Activated CD8-positive, alpha-beta memory T cell treated with anti-CD3 and anti-CD28 coated beads for 48 hours (primary cell): ENCODE results near the gene IL1RAPL1.
"Not testable (repeated sequence)": the region's sequence is repeated elsewhere in the genome, so short reads cannot be mapped to it uniquely, and the experiment has no call there.

Experiments
- DNase-seq, 3 experiments: peaks; one replicate each; pipeline ENCODE4 v3.0.0-alpha.2; 2020; ENCODE audit warnings: low read depth in 2 of 3, low spot score in 2 of 3

IL1RAPL1 gene

GRCh38 chrX:29090811-29091210, 503.6 kb downstream of the IL1RAPL1 start:
- DNase-seq: no peak

GRCh38 chrX:29107231-29107630, 520.0 kb downstream of the IL1RAPL1 start:
- DNase-seq: no peak

- DNase-seq: no peak
Observed at GRCh38 chrX:29110041-29110440, 522.8 kb downstream of the IL1RAPL1 start.

- DNase-seq: no peak
Observed at GRCh38 chrX:29113221-29113620, 526.0 kb downstream of the IL1RAPL1 start.

- DNase-seq: not testable (repeated sequence)
Observed at GRCh38 chrX:29122817-29123216, 535.6 kb downstream of the IL1RAPL1 start.

- DNase-seq: no peak
Observed at GRCh38 chrX:29130905-29131304, 543.7 kb downstream of the IL1RAPL1 start.

GRCh38 chrX:29136904-29137303, 549.7 kb downstream of the IL1RAPL1 start:
- DNase-seq: no peak

GRCh38 chrX:29138003-29138402, 550.8 kb downstream of the IL1RAPL1 start:
- no peak for DNase-seq

GRCh38 chrX:29143356-29143755, 556.1 kb downstream of the IL1RAPL1 start:
- no peak for DNase-seq

GRCh38 chrX:29143756-29144155, 556.5 kb downstream of the IL1RAPL1 start:
- no peak for DNase-seq

- no peak for DNase-seq
Observed at GRCh38 chrX:29145316-29145715, 558.1 kb downstream of the IL1RAPL1 start.

- DNase-seq: no peak
Observed at GRCh38 chrX:29148511-29148910, 561.3 kb downstream of the IL1RAPL1 start.

- DNase-seq: no peak
Observed at GRCh38 chrX:29155286-29155685, 568.0 kb downstream of the IL1RAPL1 start.

- no peak for DNase-seq
Observed at GRCh38 chrX:29172880-29173279, 585.6 kb downstream of the IL1RAPL1 start.

GRCh38 chrX:29187264-29187663, 600.0 kb downstream of the IL1RAPL1 start:
- DNase-seq: no peak

- DNase-seq: no peak
Observed at GRCh38 chrX:29196501-29196900, 609.3 kb downstream of the IL1RAPL1 start.

- DNase-seq: no peak
Observed at GRCh38 chrX:29215251-29215650, 628.0 kb downstream of the IL1RAPL1 start.

- DNase-seq: no peak
Observed at GRCh38 chrX:29225670-29226069, 638.4 kb downstream of the IL1RAPL1 start.

- no peak for DNase-seq
Observed at GRCh38 chrX:29229802-29230201, 642.6 kb downstream of the IL1RAPL1 start.

GRCh38 chrX:29231800-29232199, 644.6 kb downstream of the IL1RAPL1 start:
- no peak for DNase-seq

GRCh38 chrX:29233592-29234183, 646.4 kb downstream of the IL1RAPL1 start:
- DNase-seq: no peak

- DNase-seq: no peak
Observed at GRCh38 chrX:29237972-29238371, 650.7 kb downstream of the IL1RAPL1 start.

GRCh38 chrX:29241809-29242208, 654.6 kb downstream of the IL1RAPL1 start:
- no peak for DNase-seq

- DNase-seq: no peak
Observed at GRCh38 chrX:29242856-29243255, 655.6 kb downstream of the IL1RAPL1 start.
